Activated T-cell treated with anti-CD3 and anti-CD28 coated beads, Interleukin-2, amount 50 U/mL, for 4 hours (primary cell): Measurements from ENCODE around the gene FAHD2A. TPM values are rescaled to one million over a fixed set of nuclear protein-coding genes. Genes with fewer than 3 reads are reported as not detected.
"Not testable (repeated sequence)": the region's sequence is repeated elsewhere in the genome, so short reads cannot be mapped to it uniquely, and the experiment has no call there.

Experiments
- ATAC-seq, 2 donors: fragments of 200-7000 bp; cut with Tn5 transposase; one replicate each; pipeline ENCODE4 v1.10.0; 2021
- DNase-seq: peaks from one replicate; pipeline ENCODE4 v3.0.0-alpha.2; 2020
- H3K27me3 Mint-ChIP-seq: one replicate; pipeline ENCODE4 v1.8.0; 2021; ENCODE audit warnings: low read depth, mixed read lengths
- H3K36me3 Mint-ChIP-seq: one replicate; pipeline ENCODE4 v1.8.0; 2022; ENCODE audit warnings: mixed read lengths; ENCODE audit not compliant: insufficient read depth
- H3K4me1 Mint-ChIP-seq: one replicate; pipeline ENCODE4 v1.8.0; 2021; ENCODE audit warnings: low read depth, mixed read lengths
- H3K4me3 Mint-ChIP-seq: one replicate; pipeline ENCODE4 v1.8.0; 2021; ENCODE audit warnings: mild to moderate bottlenecking, moderate library complexity, mixed read lengths
- H3K9me3 Mint-ChIP-seq: one replicate; pipeline ENCODE4 v1.8.0; 2021; ENCODE audit warnings: mixed read lengths
- total RNA-seq, 3 donors: library from RNA; stranded (reverse); gene quantifications; one replicate each; pipeline ENCODE4 v1.2.1, GENCODE V29; 2021

Gene FAHD2A
- total RNA-seq, 3 donors from 2014 or later: 13.9 to 15.8 (median 15.3) TPM

DNA sequence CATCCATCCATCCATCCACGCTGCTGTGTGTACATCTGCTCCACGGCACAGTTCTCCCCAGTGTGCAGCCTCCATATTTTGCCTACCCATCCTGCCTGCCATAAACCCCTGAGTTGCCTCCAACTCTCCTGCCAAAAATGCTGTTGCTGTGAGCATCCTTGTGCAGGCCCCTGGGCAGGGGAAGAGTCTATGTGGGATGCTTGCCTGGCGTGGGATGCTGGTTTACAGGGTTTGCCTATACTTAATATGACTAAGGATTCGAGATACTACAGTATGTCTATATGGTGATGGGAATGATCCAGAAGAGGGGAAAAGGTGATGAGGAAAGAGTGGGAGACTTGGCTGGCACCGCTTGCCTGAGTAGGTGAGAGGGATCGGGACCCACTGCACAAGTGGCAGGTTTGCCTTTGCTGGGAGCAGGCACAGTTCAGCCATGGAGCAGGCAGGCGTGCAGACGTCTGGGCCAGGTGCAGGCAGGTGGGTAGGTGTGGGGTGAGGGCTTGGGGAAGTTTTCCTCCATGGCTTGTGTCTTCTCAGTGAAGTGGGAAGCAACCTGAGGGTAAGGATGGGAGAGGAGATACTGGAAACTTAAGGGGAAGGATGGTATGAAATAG is 30.2 kb upstream of the FAHD2A start:
- H3K4me3 Mint-ChIP-seq: no peak overlapping the region
- H3K36me3 Mint-ChIP-seq: no peaks in the 10 kb centered on the region
- H3K27me3 Mint-ChIP-seq: peaks cover 19% of the 10 kb centered on the region
- ATAC-seq (no peak), DNase-seq (no peak)
- H3K4me1 Mint-ChIP-seq: peaks cover 2% of the 10 kb centered on the region
- H3K9me3 Mint-ChIP-seq: peaks cover 5% of the 10 kb centered on the region

DNA sequence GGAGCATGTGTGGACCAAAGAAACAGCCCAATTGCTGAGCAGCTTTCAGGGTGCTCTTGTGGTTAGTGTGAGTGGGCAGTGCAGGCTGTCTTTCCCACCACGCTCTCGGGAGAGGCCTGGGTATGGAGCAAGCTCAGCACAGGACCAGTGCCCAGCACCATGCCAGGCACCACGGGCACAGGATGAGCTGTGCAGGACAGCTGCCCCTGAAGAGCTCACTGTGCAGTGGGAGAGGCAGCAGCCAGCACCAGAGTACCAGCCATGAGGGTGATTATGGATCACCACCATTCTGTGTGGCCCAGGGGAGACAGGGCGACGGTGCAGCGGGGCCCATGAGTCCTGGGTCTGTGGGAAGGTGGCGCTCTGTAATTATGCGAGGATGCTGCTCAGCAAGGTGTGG is 29.7 kb upstream of the FAHD2A start:
- Mint-ChIP-seq H3K36me3 (no peaks in the 10 kb centered on the region), H3K27me3 (peaks cover 19% of the 10 kb centered on the region), H3K4me1 (peaks cover 2% of the 10 kb centered on the region), H3K4me3 (no peak overlapping the region), H3K9me3 (peaks cover 5% of the 10 kb centered on the region)
- ATAC-seq (no peak), DNase-seq (no peak)

DNA sequence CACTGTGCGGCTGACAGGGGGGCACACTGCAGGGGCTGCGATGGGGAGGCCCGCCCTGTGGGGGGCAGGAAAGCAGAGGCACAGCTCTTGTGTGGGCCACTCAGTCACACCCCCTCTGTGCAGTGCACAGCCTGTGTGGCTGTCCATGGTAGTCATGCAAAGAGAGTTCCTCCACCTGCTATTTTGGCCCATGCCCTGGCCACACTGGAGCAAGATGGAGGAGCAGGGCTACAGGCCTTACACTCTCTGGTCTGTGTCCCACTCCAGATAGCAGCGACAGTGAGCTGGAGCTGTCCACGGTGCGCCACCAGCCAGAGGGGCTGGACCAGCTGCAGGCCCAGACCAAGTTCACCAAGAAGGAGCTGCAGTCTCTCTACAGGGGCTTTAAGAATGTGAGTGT is 28.5 kb upstream of the FAHD2A start:
- Mint-ChIP-seq H3K4me1 (peaks cover 2% of the 10 kb centered on the region), H3K4me3 (no peak overlapping the region)

DNA sequence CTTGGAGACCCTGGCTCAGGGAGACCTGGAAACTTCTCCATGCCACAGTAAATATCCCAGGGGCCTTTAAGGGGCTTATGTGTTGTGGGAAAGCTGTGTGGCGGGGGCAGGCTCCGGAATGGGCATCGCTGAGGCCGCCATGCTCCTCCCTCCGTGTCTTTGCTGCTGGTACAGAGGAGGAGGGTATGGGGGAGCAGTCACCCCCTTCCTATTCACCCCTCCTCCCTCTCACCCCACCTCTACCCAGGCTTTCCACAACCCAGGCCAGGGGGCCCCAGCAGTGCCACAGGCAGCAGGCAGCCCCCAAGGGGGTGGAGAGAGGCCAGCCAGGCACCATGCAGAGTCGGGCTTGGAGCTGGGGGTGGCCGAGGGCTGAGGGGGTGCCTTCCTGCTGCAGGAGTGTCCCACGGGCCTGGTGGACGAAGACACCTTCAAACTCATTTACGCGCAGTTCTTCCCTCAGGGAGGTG is 28.0 kb upstream of the FAHD2A start:
- Mint-ChIP-seq H3K36me3 (no peaks in the 10 kb centered on the region), H3K4me1 (peaks cover 2% of the 10 kb centered on the region), H3K9me3 (peaks cover 5% of the 10 kb centered on the region), H3K27me3 (peaks cover 16% of the 10 kb centered on the region), H3K4me3 (no peak overlapping the region)
- ATAC-seq (no peak), DNase-seq (no peak)

More for the DNA sequence above, 28.5 kb upstream of the FAHD2A start:
- Mint-ChIP-seq H3K36me3 (no peaks in the 10 kb centered on the region), H3K27me3 (peaks cover 17% of the 10 kb centered on the region), H3K9me3 (peaks cover 5% of the 10 kb centered on the region)
- DNase-seq (no peak), ATAC-seq (no peak)

DNA sequence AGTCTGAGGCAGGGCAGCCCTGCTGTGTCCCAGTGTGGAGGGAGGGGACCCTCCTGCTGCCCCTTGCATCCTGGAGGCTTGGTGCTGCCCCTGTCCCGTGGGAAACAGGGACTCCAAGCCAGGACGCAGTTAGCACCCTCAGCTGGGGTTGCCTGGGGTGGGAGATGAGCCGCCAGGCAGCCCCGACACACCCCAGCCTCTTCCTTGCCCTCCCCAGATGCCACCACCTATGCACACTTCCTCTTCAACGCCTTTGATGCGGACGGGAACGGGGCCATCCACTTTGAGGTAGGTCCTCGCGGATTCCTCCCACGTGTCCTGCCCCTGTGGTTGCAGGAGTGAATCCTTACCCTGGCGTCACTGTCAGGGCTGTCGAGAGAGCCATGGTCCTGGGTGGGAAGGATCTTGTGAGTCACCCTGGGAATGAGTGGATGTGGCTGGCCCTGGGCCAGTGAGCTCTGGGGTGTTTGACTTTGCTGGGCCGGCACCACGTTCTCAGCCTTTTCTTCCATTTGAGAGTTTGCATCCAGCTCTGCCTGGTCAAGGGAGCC is 27.5 kb upstream of the FAHD2A start:
- Mint-ChIP-seq H3K27me3 (peaks cover 16% of the 10 kb centered on the region), H3K4me3 (no peak overlapping the region), H3K9me3 (peaks cover 5% of the 10 kb centered on the region), H3K36me3 (no peaks in the 10 kb centered on the region), H3K4me1 (peaks cover 2% of the 10 kb centered on the region)
- DNase-seq (no peak), ATAC-seq (no peak)

DNA sequence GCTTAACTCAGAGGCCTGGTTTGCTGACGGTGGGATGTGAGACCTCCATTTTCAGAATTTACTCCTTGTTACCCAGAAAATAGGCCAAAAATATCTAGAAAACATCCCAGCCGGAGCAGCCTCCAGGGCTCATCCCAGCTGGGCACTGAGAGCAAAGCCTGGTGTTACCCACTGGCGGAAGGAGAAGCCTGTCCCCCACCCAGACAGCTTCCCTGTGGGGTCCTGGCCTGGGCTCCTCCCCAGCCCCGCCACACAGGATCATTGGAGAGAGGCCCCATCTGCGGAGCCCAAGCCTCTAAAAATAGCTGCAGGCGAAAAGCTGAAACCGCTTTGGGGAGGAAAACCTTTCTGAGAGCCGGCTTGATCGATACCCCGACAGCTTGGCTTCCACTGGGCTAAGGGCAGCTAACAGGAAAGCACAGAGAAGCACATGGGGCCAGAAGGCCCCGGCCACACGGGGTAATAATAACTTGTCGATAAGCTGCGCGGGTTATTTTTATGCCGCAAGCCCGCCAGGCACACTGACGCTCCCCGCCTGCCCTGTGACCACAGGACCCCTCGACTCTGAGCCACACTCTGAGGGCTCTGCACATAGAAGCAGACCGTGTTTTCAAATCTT is 26.9 kb upstream of the FAHD2A start:
- H3K4me1 Mint-ChIP-seq: peaks cover 2% of the 10 kb centered on the region
- ATAC-seq (no peak), DNase-seq (no peak)
- peaks cover 5% of the 10 kb centered on the region for H3K9me3 Mint-ChIP-seq
- H3K27me3 Mint-ChIP-seq: peaks cover 16% of the 10 kb centered on the region
- H3K4me3 Mint-ChIP-seq: no peak overlapping the region
- no peaks in the 10 kb centered on the region for H3K36me3 Mint-ChIP-seq

DNA sequence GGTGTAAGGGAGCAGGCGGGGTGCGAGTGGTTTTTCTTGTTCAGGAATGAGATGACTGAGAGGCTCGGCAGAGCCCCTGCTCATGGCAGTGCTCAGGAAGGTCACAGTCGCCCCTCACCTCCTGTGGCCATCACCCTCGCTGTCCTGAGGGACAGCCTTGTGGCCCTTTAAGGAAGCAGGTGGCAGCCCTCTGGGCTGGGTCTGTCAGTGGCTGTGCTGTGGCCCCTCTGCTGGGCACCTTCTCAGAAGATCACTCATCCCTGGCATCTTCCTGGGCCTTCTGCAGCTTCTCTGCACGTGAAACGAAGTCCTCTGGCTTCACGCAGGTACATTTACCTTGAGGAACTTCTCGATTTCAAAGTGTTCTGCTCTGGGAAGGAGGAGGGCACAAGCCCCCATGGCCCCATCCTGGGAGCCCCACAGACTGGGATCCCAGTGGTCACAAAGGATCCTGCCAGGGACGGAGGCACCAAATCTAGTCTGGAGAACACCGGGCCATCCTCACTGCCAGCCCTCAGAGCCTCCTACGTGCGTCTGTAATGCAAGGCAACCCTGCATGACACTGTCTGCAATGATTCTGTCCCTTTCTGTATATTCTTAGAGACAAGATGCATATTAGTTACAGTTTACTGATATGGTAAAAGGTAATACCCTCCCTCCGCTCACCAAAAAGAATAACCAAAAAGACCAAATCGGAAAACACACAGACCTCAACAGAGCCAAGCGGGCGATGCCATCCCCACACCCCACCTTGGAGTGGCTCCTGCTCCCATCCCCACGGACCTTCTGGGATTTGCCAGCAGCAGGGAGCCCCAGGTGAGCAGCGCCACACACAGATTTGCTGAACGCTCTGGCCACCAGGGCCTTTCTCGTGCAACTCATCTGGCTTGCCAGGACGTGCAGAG is 25.9 kb upstream of the FAHD2A start:
- no peak overlapping the region for H3K4me3 Mint-ChIP-seq
- no peak for ATAC-seq
- no peaks in the 10 kb centered on the region for H3K9me3 Mint-ChIP-seq
- H3K4me1 Mint-ChIP-seq: peaks cover 2% of the 10 kb centered on the region
- DNase-seq: no peak
- H3K36me3 Mint-ChIP-seq: no peaks in the 10 kb centered on the region
- peaks cover 14% of the 10 kb centered on the region for H3K27me3 Mint-ChIP-seq

DNA sequence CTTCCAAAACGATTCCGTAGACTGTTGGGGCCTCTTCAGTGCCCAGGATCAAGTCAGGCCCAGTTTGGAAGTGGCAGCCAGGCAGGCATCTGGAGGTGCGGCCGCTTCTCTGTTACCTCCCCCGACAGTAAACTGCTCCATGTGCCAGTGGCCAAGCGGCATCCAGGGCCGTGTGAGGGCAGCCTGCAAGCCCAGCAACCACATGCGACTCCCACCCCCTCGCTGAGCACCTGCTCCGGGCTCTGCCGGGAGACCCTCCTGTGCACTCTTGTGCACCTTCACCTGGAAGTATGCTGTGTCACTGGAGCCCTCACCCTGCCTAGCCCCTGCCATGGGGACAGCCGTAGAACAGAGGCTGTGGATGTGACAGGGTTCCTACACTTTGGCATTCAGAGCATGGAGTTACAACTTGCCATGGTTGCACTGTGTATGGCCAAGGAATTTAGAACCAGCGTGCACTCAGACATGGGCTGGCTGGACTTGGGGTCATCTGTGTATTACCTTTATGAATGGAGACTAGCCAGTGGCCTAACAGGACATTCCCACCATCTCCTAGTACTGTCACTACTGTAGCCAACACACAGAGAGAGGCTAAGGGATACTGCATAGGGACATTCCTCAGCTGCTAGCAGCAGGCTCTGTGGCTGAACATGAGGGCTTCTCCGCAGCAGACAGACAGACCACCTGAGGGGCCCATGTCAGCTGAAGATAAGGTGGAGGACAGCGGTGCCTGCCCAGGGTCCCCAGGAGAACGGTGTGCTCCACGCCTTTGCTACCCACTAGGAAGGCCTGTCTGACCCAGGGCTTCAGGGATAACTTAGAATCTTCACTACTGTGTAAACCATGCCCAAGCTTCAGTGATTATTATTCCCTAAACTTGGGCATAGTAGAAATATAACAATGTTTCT is 25.0 kb upstream of the FAHD2A start:
- Mint-ChIP-seq H3K27me3 (peaks cover 8% of the 10 kb centered on the region), H3K4me1 (peaks cover 2% of the 10 kb centered on the region), H3K9me3 (no peaks in the 10 kb centered on the region), H3K36me3 (no peaks in the 10 kb centered on the region), H3K4me3 (no peak overlapping the region)
- ATAC-seq (no peak), DNase-seq (no peak)

DNA sequence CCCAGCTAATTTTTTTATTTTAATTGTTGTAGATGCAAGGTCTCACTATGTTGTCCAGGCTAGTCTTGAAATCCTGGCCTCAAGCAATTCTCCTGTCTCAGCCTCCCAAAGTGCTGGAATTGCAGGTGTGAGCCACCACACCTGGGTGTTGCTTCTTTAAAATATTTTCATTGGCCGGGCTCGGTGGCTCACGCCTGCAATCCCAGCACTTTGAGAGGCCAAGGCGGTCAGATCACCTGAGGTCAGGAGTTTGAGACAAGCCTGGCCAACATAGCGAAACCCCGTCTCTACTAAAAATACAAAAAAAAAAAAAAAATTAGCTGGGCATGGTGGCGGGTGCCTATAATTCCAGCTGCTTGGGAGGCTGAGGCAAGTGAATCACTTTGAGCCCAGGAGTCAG is 24.2 kb upstream of the FAHD2A start:
- H3K36me3 Mint-ChIP-seq, ATAC-seq, H3K9me3 Mint-ChIP-seq, H3K27me3 Mint-ChIP-seq, H3K4me3 Mint-ChIP-seq, DNase-seq, H3K4me1 Mint-ChIP-seq: not testable (repeated sequence)

DNA sequence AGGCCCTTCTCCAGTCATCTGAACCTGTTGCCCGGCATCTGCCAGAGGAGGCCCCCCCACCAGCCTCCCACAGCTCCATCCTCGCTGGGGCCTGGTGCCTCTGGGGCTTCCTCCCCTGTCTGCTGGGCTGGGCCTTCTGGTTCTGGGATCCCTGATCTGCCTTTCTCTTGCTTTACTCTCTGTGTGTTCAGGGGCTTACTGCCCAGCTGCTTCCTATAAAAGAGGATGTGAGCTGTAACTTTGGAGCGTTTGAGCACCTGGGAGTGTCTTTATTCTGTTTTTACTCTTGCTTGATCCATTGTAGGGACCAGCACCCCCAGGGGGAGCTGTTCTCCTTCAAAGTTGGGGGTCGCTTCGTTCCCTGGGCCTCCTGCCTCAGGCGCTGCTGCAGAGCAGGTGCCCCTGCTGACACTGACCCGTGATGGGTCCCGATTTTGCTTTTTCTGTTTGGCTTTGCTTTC is 23.1 kb upstream of the FAHD2A start:
- no peaks in the 10 kb centered on the region for H3K36me3 Mint-ChIP-seq
- no peak for ATAC-seq
- peaks cover 2% of the 10 kb centered on the region for H3K27me3 Mint-ChIP-seq
- H3K4me3 Mint-ChIP-seq: no peak overlapping the region
- H3K4me1 Mint-ChIP-seq: peaks cover 2% of the 10 kb centered on the region
- H3K9me3 Mint-ChIP-seq: no peaks in the 10 kb centered on the region
- DNase-seq: no peak

DNA sequence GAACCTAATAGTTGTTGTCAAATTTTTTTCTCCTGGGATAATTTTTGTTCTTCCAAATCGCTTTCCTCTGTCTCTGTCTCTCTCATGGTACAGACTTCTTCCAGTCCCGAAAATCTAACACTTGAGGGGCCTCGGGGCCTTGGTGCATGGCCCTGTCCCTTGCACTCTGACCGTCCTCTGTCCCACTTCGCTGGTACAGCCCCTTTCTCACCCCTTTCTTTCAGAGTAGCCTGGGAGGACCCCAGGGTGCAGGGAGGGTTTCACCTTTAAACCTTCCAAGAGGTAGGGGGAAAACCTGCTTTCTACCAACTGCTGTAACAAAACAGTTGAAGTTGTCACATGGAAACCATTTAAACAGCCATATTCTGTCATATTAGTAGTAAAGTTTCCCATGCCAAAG is 22.2 kb upstream of the FAHD2A start:
- Mint-ChIP-seq H3K36me3 (no peaks in the 10 kb centered on the region), H3K4me1 (no peaks in the 10 kb centered on the region), H3K4me3 (no peak overlapping the region), H3K9me3 (no peaks in the 10 kb centered on the region), H3K27me3 (peaks cover 2% of the 10 kb centered on the region)
- ATAC-seq (no peak), DNase-seq (no peak)

DNA sequence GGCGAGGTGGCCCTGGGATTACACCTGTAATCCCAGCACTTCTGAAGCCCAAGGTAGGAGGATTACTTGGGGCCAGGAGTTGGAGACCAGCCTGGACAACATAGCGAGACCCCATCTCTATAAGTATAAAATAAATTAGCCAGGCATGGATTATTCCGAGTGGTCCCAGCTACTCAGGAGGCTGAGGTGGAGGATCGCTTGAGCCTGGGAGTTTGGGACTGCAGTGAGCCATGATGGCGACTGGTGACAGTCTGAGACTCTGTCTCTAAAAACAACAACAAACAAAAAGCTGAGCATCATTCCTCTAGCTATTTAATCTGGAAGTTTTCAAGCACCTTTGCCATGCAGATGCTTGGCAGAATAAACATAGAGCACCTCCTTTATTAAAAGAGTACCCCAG is 21.8 kb upstream of the FAHD2A start:
- Mint-ChIP-seq H3K4me1 (no peaks in the 10 kb centered on the region), H3K27me3 (peaks cover 2% of the 10 kb centered on the region), H3K9me3 (no peaks in the 10 kb centered on the region), H3K36me3 (no peaks in the 10 kb centered on the region), H3K4me3 (no peak overlapping the region)
- ATAC-seq (no peak), DNase-seq (no peak)

DNA sequence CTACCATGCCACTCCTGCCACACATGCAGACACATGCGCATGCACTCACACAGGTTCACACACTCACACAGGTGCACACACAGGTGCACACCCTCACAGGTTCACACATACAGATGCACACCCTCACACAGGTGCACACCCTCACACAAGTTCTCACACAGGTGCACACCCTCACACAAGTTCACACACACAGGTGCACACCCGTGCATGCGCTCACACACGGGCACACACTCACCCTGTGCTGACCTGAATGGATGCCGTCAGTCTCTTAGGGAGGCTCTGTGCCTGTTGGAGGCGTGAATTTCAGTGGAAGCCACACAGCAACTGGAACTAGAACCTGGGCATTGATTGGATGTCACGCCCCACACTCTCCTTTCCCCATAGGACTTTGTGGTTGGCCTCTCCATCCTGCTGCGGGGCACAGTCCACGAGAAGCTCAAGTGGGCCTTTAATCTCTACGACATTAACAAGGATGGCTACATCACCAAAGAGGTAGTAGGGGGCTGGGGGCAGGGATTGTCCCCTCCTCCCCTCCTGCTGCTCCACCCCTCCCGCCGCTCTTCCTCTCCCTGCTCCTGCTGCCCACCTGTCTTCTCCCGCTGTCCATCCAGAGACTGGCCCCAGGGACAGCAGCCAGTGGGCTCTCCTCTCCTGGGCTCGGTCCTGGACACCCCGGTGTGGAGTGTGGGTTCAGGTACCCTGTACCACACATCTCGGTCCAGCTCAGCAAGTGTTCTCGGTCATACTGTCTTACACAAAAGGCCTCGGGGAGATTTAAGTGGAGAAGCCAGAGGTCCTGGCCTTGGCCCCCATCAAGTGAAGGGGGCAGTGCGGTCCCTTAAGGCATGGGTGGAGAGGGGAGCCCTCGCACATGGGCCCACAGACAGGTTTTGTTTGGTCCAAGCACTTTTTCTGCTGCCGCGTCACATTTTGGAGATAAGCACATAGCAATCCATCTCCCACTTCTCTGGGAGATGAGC is 21.0 kb upstream of the FAHD2A start:
- Mint-ChIP-seq H3K27me3 (no peaks in the 10 kb centered on the region), H3K9me3 (no peaks in the 10 kb centered on the region), H3K4me1 (no peaks in the 10 kb centered on the region), H3K4me3 (no peak overlapping the region), H3K36me3 (no peaks in the 10 kb centered on the region)
- no peak for DNase-seq
- ATAC-seq: no peak
